OCI-LY3 (cell line): ENCODE data around the gene RNF14.

Experiments
- EZH2phosphoT487 ChIP-seq: fragments of 200-600 bp; shearing (Covaris generic); IDR thresholded peaks from 2 replicates; pipeline ENCODE4 v1.6.1; 2018; ENCODE audit warnings: antibody characterized with exemption, mixed run types, low read depth
- TF ChIP-seq, protein P1 (sequence below): fragments of 200-600, 300-600 bp; sonication (generic); IDR thresholded peaks from 2 replicates; pipeline ENCODE4 v1.5.1; 2014; ENCODE audit warnings: antibody characterized with exemption, low read length, low read depth

GRCh38 chr5:141969783-141970771 lies 1.2 kb downstream of the RNF14 start:
- TF ChIP-seq, protein P1, sequence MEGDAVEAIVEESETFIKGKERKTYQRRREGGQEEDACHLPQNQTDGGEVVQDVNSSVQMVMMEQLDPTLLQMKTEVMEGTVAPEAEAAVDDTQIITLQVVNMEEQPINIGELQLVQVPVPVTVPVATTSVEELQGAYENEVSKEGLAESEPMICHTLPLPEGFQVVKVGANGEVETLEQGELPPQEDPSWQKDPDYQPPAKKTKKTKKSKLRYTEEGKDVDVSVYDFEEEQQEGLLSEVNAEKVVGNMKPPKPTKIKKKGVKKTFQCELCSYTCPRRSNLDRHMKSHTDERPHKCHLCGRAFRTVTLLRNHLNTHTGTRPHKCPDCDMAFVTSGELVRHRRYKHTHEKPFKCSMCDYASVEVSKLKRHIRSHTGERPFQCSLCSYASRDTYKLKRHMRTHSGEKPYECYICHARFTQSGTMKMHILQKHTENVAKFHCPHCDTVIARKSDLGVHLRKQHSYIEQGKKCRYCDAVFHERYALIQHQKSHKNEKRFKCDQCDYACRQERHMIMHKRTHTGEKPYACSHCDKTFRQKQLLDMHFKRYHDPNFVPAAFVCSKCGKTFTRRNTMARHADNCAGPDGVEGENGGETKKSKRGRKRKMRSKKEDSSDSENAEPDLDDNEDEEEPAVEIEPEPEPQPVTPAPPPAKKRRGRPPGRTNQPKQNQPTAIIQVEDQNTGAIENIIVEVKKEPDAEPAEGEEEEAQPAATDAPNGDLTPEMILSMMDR: no peak
- no peak for TF ChIP-seq EZH2phosphoT487
